Epithelial cell of proximal tubule (primary cell): ENCODE data around the gene CTTN. TPM values are rescaled to one million over a fixed set of nuclear protein-coding genes. Genes with fewer than 3 reads are reported as not detected.
"Not testable (repeated sequence)": the region's sequence is repeated elsewhere in the genome, so short reads cannot be mapped to it uniquely, and the experiment has no call there.

Experiments used
- DNase-seq: peaks from one replicate; pipeline ENCODE4 v3.0.0-alpha.2; 2011; ENCODE audit warnings: low read depth
- H3K4me3 ChIP-seq: 2 replicates; pipeline ENCODE4 v1.5.1; 2011; ENCODE audit warnings: low read depth, mild to moderate bottlenecking, low read length
- total RNA-seq: library from RNA; depleted of rRNA; stranded (reverse); fragments of >200 nt; gene quantifications from 2 replicates; pipeline ENCODE4 v1.2.3, GENCODE V29; 2015
- TF ChIP-seq, protein P1 (sequence below): conservative IDR thresholded peaks from 2 replicates; pipeline ENCODE4 v1.5.1; 2012; ENCODE audit warnings: low read depth, mild to moderate bottlenecking, low read length

Gene CTTN
- total RNA-seq, 1 donor from 2014 or later: 254 TPM

DNA sequence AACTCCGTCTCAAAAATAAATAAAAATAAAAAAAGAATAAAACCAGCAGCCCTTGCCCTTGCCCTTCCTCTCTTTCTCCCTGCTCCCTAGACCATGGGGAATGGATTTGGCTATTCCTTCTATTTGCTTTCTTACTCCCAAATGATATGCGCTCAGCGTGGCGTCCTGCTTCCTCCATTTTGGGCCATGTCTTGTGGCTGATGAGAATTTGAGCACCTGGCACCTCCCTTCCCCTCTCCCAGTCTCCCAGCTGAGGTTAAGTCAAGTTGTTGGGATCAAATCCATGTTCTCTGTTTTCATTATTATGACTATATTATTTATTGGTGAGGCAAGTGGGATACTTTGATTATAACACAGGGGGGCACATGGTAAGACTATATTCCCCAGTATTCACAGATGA is 10.8 kb upstream of the CTTN start:
- TF ChIP-seq, protein P1, sequence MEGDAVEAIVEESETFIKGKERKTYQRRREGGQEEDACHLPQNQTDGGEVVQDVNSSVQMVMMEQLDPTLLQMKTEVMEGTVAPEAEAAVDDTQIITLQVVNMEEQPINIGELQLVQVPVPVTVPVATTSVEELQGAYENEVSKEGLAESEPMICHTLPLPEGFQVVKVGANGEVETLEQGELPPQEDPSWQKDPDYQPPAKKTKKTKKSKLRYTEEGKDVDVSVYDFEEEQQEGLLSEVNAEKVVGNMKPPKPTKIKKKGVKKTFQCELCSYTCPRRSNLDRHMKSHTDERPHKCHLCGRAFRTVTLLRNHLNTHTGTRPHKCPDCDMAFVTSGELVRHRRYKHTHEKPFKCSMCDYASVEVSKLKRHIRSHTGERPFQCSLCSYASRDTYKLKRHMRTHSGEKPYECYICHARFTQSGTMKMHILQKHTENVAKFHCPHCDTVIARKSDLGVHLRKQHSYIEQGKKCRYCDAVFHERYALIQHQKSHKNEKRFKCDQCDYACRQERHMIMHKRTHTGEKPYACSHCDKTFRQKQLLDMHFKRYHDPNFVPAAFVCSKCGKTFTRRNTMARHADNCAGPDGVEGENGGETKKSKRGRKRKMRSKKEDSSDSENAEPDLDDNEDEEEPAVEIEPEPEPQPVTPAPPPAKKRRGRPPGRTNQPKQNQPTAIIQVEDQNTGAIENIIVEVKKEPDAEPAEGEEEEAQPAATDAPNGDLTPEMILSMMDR: no peak
- no peak for DNase-seq
- no peak overlapping the region for H3K4me3 ChIP-seq

DNA sequence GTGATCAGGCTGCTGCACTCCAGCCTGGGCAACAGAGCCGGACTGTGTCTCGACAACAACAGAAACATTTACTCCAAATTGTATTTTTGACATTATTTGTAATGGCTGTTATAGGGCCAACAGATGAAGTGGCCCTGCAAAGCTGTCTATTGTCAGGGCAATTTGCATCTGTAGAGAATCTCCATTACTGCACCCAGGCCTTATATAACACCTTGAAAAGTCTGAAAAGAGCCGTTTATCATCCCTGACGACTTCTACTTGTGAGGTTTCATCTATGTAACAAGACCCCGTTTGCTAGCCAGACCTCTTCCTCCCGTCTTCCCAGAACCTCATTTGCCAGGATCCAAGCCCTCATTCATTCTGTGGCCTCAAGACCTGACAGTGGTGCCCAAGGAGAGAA is 9.1 kb upstream of the CTTN start:
- no peak for DNase-seq
- TF ChIP-seq, protein P1: no peak
- no peak overlapping the region for H3K4me3 ChIP-seq

DNA sequence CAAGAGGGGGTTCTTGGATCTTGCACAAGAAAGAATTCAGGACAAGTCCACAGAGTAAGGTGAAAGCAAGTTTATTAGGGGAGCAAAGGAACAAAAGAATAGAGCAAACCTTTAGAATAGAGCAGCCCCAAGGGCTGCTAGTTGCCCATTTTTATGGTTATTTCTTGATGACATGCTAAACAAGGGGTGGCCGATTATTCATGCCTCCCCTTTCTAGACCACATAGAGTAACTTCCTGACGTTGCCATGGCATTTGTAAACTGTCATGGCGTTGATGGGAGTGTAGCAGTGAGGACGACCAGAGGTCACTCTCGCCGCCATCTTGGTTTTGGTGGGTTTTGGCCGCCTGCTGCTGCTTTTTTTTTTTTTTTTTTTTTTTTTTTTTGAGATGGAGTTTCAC is 7.4 kb upstream of the CTTN start:
- H3K4me3 ChIP-seq, DNase-seq: not testable (repeated sequence)

DNA sequence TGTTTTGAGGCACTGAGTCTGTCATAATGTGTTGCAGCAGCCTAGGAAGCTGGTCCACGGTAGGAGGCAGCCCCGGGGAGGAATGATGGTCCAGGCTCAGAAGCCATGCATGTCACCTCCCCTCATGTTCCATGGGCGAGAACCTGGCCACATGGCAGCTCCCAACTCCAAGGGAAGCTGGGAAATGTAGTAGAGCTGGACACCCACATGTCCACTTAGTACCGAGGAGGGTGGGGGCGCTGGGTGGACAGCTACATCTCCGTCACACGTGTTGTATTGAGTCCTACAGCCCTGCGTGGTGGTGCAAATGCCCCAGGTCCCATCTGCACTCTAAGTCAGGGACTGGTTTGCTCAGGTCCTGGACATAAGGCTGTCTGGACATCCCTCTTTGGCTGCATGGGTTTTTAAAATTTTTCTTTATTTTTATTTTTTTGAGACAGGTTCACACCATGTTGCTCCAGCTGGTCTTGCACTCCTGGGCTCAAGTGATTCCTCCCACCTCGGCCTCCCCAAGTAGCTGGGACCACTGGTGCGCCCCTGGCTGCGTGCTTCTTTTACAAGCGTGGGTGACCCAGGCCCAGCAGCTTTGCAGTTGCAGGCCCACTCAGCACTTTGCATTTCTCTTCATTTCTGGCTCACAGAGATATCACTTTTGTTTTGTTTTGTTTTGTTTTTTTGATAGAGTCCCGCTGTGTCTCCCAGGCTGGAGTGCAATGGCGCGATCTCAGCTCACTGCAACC is 3.9 kb upstream of the CTTN start:
- TF ChIP-seq, protein P1: no peak
- DNase-seq: no peak
- no peak overlapping the region for H3K4me3 ChIP-seq

DNA sequence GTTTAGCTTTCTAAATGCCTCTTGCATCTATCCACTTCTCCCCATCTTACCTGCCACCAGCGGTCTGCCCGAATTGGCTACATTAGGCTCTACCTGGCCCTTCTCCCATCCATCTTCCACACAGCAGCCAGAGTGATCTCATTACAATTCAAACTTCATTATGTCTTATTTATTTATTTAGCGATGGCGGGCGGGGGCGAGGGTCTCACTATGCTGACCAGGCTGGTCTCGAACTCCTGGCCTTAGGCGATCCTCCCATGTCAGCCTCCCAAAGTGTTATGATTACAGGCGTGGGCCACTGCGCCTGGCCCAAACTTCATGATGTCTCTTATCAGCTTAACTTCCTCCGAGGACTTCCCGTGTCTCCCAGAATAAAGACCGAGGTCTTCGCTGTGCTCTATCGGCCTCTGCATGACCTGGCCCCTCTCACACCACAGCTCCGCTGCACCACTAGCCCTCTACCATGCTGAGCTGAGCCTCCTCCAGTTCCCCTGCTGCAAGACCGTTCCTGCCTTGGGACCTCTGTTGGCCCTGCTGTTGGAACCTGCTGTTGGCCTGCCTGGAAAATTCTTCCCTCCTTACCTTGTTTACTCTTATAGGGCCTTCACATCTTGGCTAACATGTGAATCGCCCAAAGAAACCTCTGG is 870 bp upstream of the CTTN start:
- peak overlapping the region; percentile 60 for H3K4me3 ChIP-seq
- no peak for DNase-seq
- TF ChIP-seq, protein P1: no peak

DNA sequence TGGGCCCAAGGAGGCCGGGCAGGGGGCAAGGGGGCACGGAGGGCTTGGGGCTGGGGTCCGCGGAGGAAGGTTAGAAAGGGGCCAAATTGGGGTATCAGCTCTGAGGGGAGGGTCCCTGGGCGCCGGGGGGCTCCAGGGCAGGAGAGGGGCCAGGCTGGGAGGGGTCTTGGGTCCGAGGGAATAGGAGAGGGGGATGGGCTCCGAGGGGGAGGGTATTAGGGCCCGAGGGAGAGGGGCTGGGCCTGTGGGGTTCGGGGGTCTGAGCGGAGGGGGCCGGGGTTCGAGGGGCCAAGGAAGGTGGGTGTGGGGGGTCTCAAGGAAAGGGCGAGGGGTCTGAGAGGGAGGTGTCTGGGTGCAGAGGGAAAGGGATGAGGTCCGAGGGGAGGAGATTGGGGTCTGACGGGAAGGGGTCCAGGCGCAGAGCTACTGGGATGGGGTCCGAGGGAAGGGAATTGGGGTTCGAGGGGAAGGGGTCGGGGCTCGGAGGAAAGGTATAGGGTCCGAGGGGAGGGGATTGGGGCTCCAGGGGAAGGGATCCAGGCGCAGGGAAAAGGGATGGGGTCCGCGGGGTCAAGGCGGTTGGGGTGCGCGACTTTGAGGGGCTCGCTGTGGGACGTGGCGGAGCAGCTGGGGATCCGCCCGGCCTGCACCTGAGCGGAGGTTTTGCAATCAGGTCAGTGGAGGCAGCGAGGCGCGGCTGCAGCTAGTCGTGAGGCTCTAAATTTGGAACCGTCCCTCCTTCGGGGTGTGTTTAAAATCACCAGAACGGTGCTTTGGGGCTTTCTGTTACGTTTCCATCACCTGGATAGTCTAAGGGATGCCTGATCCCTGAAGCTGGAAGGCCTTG is 728 bp downstream of the CTTN start:
- DNase-seq: no peak
- TF ChIP-seq, protein P1: no peak
- H3K4me3 ChIP-seq: peak overlapping the region; percentile 60

DNA sequence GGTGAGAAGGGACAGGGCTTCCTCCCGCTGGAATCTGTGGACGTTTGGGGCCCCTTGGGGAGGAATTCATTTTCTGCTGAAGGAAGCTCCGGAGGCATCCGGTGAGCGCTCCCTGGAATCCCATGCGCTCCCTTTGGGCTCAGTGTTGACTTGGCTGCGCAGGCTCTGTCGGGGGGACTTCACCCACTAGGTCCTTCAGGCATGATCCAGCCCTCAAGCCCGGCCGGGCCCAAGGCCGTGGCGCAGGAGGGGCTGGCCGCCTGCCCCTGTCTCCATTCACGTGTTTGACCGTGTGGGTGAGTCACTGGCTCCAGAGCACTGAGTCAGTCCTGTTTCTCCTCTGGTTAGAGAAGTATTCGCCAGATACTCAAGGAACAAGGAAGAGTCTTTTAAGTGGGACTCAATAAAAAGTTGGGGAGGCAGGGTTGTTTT is 1.4 kb downstream of the CTTN start:
- H3K4me3 ChIP-seq: peak overlapping the region; percentile 60
- peak; percentile 63 for DNase-seq
- TF ChIP-seq, protein P1: no peak
